Measurements from ENCODE around the gene DPP9.

The DPP9 gene

GRCh38 chr19:4723595-4724514 is at the start of gene DPP9:
Gene DPP9 (minus strand): TSS chr19:4723842. CDS start chr19:4719906, 3,936 bp downstream.
- in situ Hi-C loops (cut with MboI; ENCODE audit: low pct_unique_long_range_greater_than_20kb, low sequenced_read_pairs, unreplicated experiment), result no loop called here
- peak; percentile 21 for TF ChIP-seq CTCF (IDR thresholded peaks at IDR 0.05; ENCODE audit: extremely low read depth, insufficient read depth, missing control alignments)
- peak; percentile 100 for DNase-seq (ENCODE audit: low spot score)

GRCh38 chr19:4773047-4773640 is 49.5 kb upstream of the DPP9 start:
- in situ Hi-C loops (cut with MboI; ENCODE audit: low pct_unique_long_range_greater_than_20kb, low sequenced_read_pairs, unreplicated experiment), result no loop called here

GRCh38 chr19:4772566-4772965 is 48.9 kb upstream of the DPP9 start:
- TF ChIP-seq CTCF (IDR thresholded peaks at IDR 0.05; ENCODE audit: extremely low read depth, insufficient read depth, missing control alignments), result no peak
- DNase-seq (ENCODE audit: low spot score), result no peak
- in situ Hi-C loops (cut with MboI; ENCODE audit: low pct_unique_long_range_greater_than_20kb, low sequenced_read_pairs, unreplicated experiment), result no loop called here

More at GRCh38 chr19:4773047-4773640, 49.5 kb upstream of the DPP9 start:
- TF ChIP-seq CTCF (IDR thresholded peaks at IDR 0.05; ENCODE audit: extremely low read depth, insufficient read depth, missing control alignments), result no peak
- DNase-seq (ENCODE audit: low spot score), result no peak

- in situ Hi-C loops (cut with MboI; ENCODE audit: low pct_unique_long_range_greater_than_20kb, low sequenced_read_pairs, unreplicated experiment), result no loop called here
- peak; percentile 83 for DNase-seq (ENCODE audit: low spot score)
- no peak for TF ChIP-seq CTCF (IDR thresholded peaks at IDR 0.05; ENCODE audit: extremely low read depth, insufficient read depth, missing control alignments)
Measured at GRCh38 chr19:4768934-4769777, 45.5 kb upstream of the DPP9 start.

- no peak for DNase-seq (ENCODE audit: low spot score)
- TF ChIP-seq CTCF (IDR thresholded peaks at IDR 0.05; ENCODE audit: extremely low read depth, insufficient read depth, missing control alignments), result no peak
- in situ Hi-C loops (cut with MboI; ENCODE audit: low pct_unique_long_range_greater_than_20kb, low sequenced_read_pairs, unreplicated experiment), result no loop called here
Measured at GRCh38 chr19:4764393-4764660, 40.7 kb upstream of the DPP9 start.

GRCh38 chr19:4763021-4763420 is 39.4 kb upstream of the DPP9 start:
- TF ChIP-seq CTCF (IDR thresholded peaks at IDR 0.05; ENCODE audit: extremely low read depth, insufficient read depth, missing control alignments), result no peak
- in situ Hi-C loops (cut with MboI; ENCODE audit: low pct_unique_long_range_greater_than_20kb, low sequenced_read_pairs, unreplicated experiment), result no loop called here

More at GRCh38 chr19:4763021-4763420, 39.4 kb upstream of the DPP9 start:
- DNase-seq (ENCODE audit: low spot score), result no peak
